Naive thymus-derived CD4-positive, alpha-beta T cell (primary cell): Measurements from ENCODE around the gene CSRNP3. TPM values are rescaled to one million over a fixed set of nuclear protein-coding genes. Genes with fewer than 3 reads are reported as not detected.

Experiments
- ATAC-seq: fragments of 150-1000 bp; cut with Tn5 transposase; 2 replicates; pipeline ENCODE4 v1.10.0; 2021; ENCODE audit warnings: mild to moderate bottlenecking, moderate library complexity
- CTCF ChIA-PET: fragments of 350-600 bp; sonication (Branson Sonifier 250); formaldehyde crosslinking; loops from one replicate; lab custom pipeline; 2021; ENCODE audit warnings: antibody characterized with exemption; lab: Charles Lee
- POLR2A ChIA-PET: fragments of 350-600 bp; sonication (Branson Sonifier 250); formaldehyde crosslinking; loops from one replicate; lab custom pipeline; 2021; ENCODE audit warnings: antibody characterized with exemption, inconsistent platforms; lab: Charles Lee
- DNase-seq, 9 donors: peaks; one replicate each; pipeline versions ENCODE4 v3.0.0 to v3.0.0-alpha.2; 2020 to 2022; ENCODE audit warnings: mixed read lengths in 1 of 9
- H3K27ac ChIP-seq: one replicate; pipeline ENCODE4 v1.7.0; 2013; ENCODE audit warnings: mild to moderate bottlenecking, low read depth, low read length, moderate library complexity
- H3K27me3 ChIP-seq, 2 donors: one replicate each; pipeline ENCODE4 v1.7.0; 2013; ENCODE audit warnings: low read length in 2 of 2, mild to moderate bottlenecking in 2 of 2, moderate library complexity in 2 of 2; ENCODE audit not compliant: control insufficient read depth in 2 of 2, insufficient read depth in 2 of 2
- H3K36me3 ChIP-seq, 3 experiments: 1 replicate in 2 of 3; 2 replicates in 1 of 3; pipeline ENCODE4 v1.7.0; 2013; ENCODE audit warnings: low read length in 3 of 3, mild to moderate bottlenecking in 3 of 3, moderate library complexity in 1 of 3; ENCODE audit not compliant: insufficient read depth in 3 of 3, control insufficient read depth in 2 of 3
- H3K4me1 ChIP-seq, 2 donors: one replicate each; pipeline ENCODE4 v1.7.0; 2013; ENCODE audit warnings: low read length in 2 of 2, mild to moderate bottlenecking in 2 of 2, moderate library complexity in 1 of 2; ENCODE audit not compliant: control insufficient read depth in 2 of 2, insufficient read depth in 2 of 2
- H3K4me3 ChIP-seq: 2 replicates; pipeline ENCODE4 v1.7.0; 2013; ENCODE audit warnings: mild to moderate bottlenecking, low read length
- H3K9me3 ChIP-seq, 3 experiments: 1 replicate in 2 of 3; 2 replicates in 1 of 3; pipeline ENCODE4 v1.7.0; 2013; ENCODE audit warnings: low read length in 3 of 3; ENCODE audit not compliant: control insufficient read depth in 2 of 3
- H3K27ac Mint-ChIP-seq, 9 donors: one replicate each; pipeline ENCODE4 v1.8.0; 2020 to 2022; ENCODE audit warnings: mixed read lengths in 9 of 9, mild to moderate bottlenecking in 8 of 9, moderate library complexity in 5 of 9, inconsistent platforms in 2 of 9
- H3K27me3 Mint-ChIP-seq, 5 donors: one replicate each; pipeline ENCODE4 v1.8.0; 2021 to 2022; ENCODE audit warnings: mixed read lengths in 5 of 5, mild to moderate bottlenecking in 1 of 5
- H3K36me3 Mint-ChIP-seq, 5 donors: one replicate each; pipeline ENCODE4 v1.8.0; 2020 to 2022; ENCODE audit warnings: mixed read lengths in 5 of 5, mild to moderate bottlenecking in 3 of 5, inconsistent platforms in 1 of 5
- H3K4me1 Mint-ChIP-seq, 7 donors: one replicate each; pipeline ENCODE4 v1.8.0; 2020 to 2022; ENCODE audit warnings: mixed read lengths in 7 of 7, mild to moderate bottlenecking in 3 of 7, inconsistent platforms in 1 of 7
- H3K4me3 Mint-ChIP-seq, 10 donors: one replicate each; pipeline ENCODE4 v1.8.0; 2020 to 2022; ENCODE audit warnings: mild to moderate bottlenecking in 10 of 10, mixed read lengths in 10 of 10, moderate library complexity in 6 of 10, inconsistent platforms in 2 of 10
- H3K9me3 Mint-ChIP-seq, 11 donors: one replicate each; pipeline ENCODE4 v1.8.0; 2020 to 2022; ENCODE audit warnings: mixed read lengths in 11 of 11, mild to moderate bottlenecking in 4 of 11, inconsistent platforms in 1 of 11, moderate library complexity in 1 of 11
- intact Hi-C, 2 donors: fragments of 100-400 bp; cut with micrococcal nuclease; formaldehyde crosslinking; loops; one replicate each; pipeline ENCODE4 v1.15.1; 2023
- polyA plus RNA-seq, 2 donors: library from polyadenylated mRNA; unstranded; fragments of 300-500 nt; fragmentation: Illumina TruSeq; gene quantifications; one replicate each; pipeline ENCODE4 v1.2.3, GENCODE V29; 2021
- total RNA-seq, 6 experiments: library from RNA in 5 of 6; stranded (reverse) in 5 of 6; gene quantifications; 1 replicate in 5 of 6; 2 replicates in 1 of 6; pipeline ENCODE4 v1.2.3 and lab custom pipeline; 2021 to 2026

The CSRNP3 gene
- total RNA-seq: not detected
- not detected for polyA plus RNA-seq
- not detected for total RNA-seq (lab: John Stamatoyannopoulos, UW)

- ChIA-PET POLR2A (no interaction called here), CTCF (no interaction called here)
- no peak for ATAC-seq
- Histone ChIP-seq H3K27ac (no peak within 1 kb of the TSS), H3K4me3 (no peak within 1 kb of the TSS), H3K36me3 (no peaks in the 10 kb centered on the region), H3K27me3 (no peaks in the 10 kb centered on the region), H3K4me1 (no peaks in the 10 kb centered on the region), H3K9me3 (no peaks in the 10 kb centered on the region)
- H3K4me1 Mint-ChIP-seq: no peaks in the 10 kb centered on the region
- peaks cover 0 to 3% (median 0%) of the 10 kb centered on the region in 11 donors for H3K9me3 Mint-ChIP-seq
- H3K27me3 Mint-ChIP-seq: peaks cover 0 to 11% (median 9%) of the 10 kb centered on the region in 5 donors
- H3K27ac Mint-ChIP-seq: no peak within 1 kb of the TSS
- DNase-seq: no peak
- intact Hi-C loops: no loop called here
- no peaks in the 10 kb centered on the region for H3K36me3 Mint-ChIP-seq
- no peak within 1 kb of the TSS for H3K4me3 Mint-ChIP-seq
Measured at GRCh38 chr2:165469417-165469816, at the start of gene CSRNP3. Gene CSRNP3 (plus strand): TSS chr2:165469698. CDS start chr2:165595066, 125,368 bp downstream.

- H3K9me3 Mint-ChIP-seq: peaks cover 8 to 39% (median 24%) of the 10 kb centered on the region in 11 donors
- POLR2A ChIA-PET: no interaction called here
Measured at GRCh38 chr2:165420231-165420630, 49.3 kb upstream of the CSRNP3 start.

GRCh38 chr2:165423081-165423480 is 46.4 kb upstream of the CSRNP3 start:
- no peak for ATAC-seq

More at GRCh38 chr2:165420231-165420630, 49.3 kb upstream of the CSRNP3 start:
- no peaks in the 10 kb centered on the region for H3K27me3 ChIP-seq
- intact Hi-C loops: no loop called here
- H3K36me3 ChIP-seq: no peaks in the 10 kb centered on the region
- H3K27ac ChIP-seq: no peak overlapping the region
- ATAC-seq (no peak), DNase-seq (no peak)
- H3K27me3 Mint-ChIP-seq: peaks cover 0 to 20% (median 9%) of the 10 kb centered on the region in 5 donors
- no peak overlapping the region for H3K4me3 Mint-ChIP-seq
- peaks cover 0 to 9% (median 6%) of the 10 kb centered on the region in 5 donors for H3K36me3 Mint-ChIP-seq
- H3K4me1 ChIP-seq: no peaks in the 10 kb centered on the region
- no peaks in the 10 kb centered on the region for H3K4me1 Mint-ChIP-seq
- H3K4me3 ChIP-seq: no peak overlapping the region
- peaks cover 0 to 7% (median 0%) of the 10 kb centered on the region in 3 experiments for H3K9me3 ChIP-seq
- no peak overlapping the region for H3K27ac Mint-ChIP-seq
- CTCF ChIA-PET: no interaction called here

GRCh38 chr2:165425556-165425955 is 43.9 kb upstream of the CSRNP3 start:
- Mint-ChIP-seq H3K4me1 (no peaks in the 10 kb centered on the region), H3K9me3 (peaks cover 0 to 18% (median 9%) of the 10 kb centered on the region in 11 donors), H3K4me3 (no peak overlapping the region), H3K36me3 (peaks cover 0 to 6% (median 5%) of the 10 kb centered on the region in 5 donors), H3K27ac (no peak overlapping the region), H3K27me3 (peaks cover 0 to 4% (median 0%) of the 10 kb centered on the region in 5 donors)
- intact Hi-C loops: no loop called here
- Histone ChIP-seq H3K4me1 (no peaks in the 10 kb centered on the region), H3K4me3 (no peak overlapping the region), H3K27me3 (no peaks in the 10 kb centered on the region), H3K36me3 (no peaks in the 10 kb centered on the region), H3K9me3 (peaks cover 0 to 7% (median 0%) of the 10 kb centered on the region in 3 experiments), H3K27ac (no peak overlapping the region)
- ATAC-seq: no peak
- DNase-seq: no peak
- ChIA-PET POLR2A (no interaction called here), CTCF (interaction anchor here (0.7 kb wide), 1 partner anchor 22 kb away, joined by 3 read pairs; no protein-coding TSS in a partner anchor)

More at GRCh38 chr2:165423081-165423480, 46.4 kb upstream of the CSRNP3 start:
- Mint-ChIP-seq H3K9me3 (peaks cover 0 to 18% (median 9%) of the 10 kb centered on the region in 11 donors), H3K27me3 (peaks cover 0 to 13% (median 4%) of the 10 kb centered on the region in 5 donors), H3K4me1 (no peaks in the 10 kb centered on the region), H3K36me3 (peaks cover 0 to 6% (median 5%) of the 10 kb centered on the region in 5 donors), H3K27ac (no peak overlapping the region), H3K4me3 (no peak overlapping the region)
- no peaks in the 10 kb centered on the region for H3K36me3 ChIP-seq
- H3K9me3 ChIP-seq: peaks cover 0 to 7% (median 0%) of the 10 kb centered on the region in 3 experiments
- ChIA-PET CTCF (no interaction called here), POLR2A (no interaction called here)
- no peak overlapping the region for H3K4me3 ChIP-seq
- H3K27ac ChIP-seq: no peak overlapping the region
- intact Hi-C loops: no loop called here
- no peak for DNase-seq
- H3K27me3 ChIP-seq: no peaks in the 10 kb centered on the region
- no peaks in the 10 kb centered on the region for H3K4me1 ChIP-seq

GRCh38 chr2:165427686-165428085 is 41.8 kb upstream of the CSRNP3 start:
- Mint-ChIP-seq H3K27me3 (peaks cover 0 to 4% (median 0%) of the 10 kb centered on the region in 5 donors), H3K27ac (no peak overlapping the region), H3K4me1 (no peaks in the 10 kb centered on the region), H3K36me3 (peaks cover 0 to 6% (median 5%) of the 10 kb centered on the region in 5 donors), H3K9me3 (peaks cover 0 to 10% (median 8%) of the 10 kb centered on the region in 11 donors), H3K4me3 (no peak overlapping the region)
- peaks cover 0 to 6% (median 0%) of the 10 kb centered on the region in 3 experiments for H3K9me3 ChIP-seq
- H3K27ac ChIP-seq: no peak overlapping the region
- CTCF ChIA-PET: no interaction called here
- no peaks in the 10 kb centered on the region for H3K36me3 ChIP-seq
- H3K4me1 ChIP-seq: no peaks in the 10 kb centered on the region
- intact Hi-C loops: no loop called here
- no peaks in the 10 kb centered on the region for H3K27me3 ChIP-seq
- POLR2A ChIA-PET: no interaction called here
- DNase-seq (no peak), ATAC-seq (no peak)
- H3K4me3 ChIP-seq: no peak overlapping the region

GRCh38 chr2:165428926-165429325 is 40.6 kb upstream of the CSRNP3 start:
- Histone ChIP-seq H3K27ac (no peak overlapping the region), H3K27me3 (no peaks in the 10 kb centered on the region), H3K9me3 (no peaks in the 10 kb centered on the region), H3K4me3 (no peak overlapping the region), H3K36me3 (no peaks in the 10 kb centered on the region), H3K4me1 (no peaks in the 10 kb centered on the region)
- H3K36me3 Mint-ChIP-seq: peaks cover 0 to under 1% (median 0%) of the 10 kb centered on the region in 5 donors
- H3K4me3 Mint-ChIP-seq: no peak overlapping the region
- ChIA-PET CTCF (no interaction called here), POLR2A (no interaction called here)
- no peaks in the 10 kb centered on the region for H3K4me1 Mint-ChIP-seq
- no peak overlapping the region for H3K27ac Mint-ChIP-seq
- DNase-seq (no peak), ATAC-seq (no peak)
- peaks cover 0 to under 1% (median 0%) of the 10 kb centered on the region in 11 donors for H3K9me3 Mint-ChIP-seq
- H3K27me3 Mint-ChIP-seq: peaks cover 0 to 4% (median 0%) of the 10 kb centered on the region in 5 donors
- intact Hi-C loops: no loop called here

- H3K36me3 Mint-ChIP-seq: no peaks in the 10 kb centered on the region
- Histone ChIP-seq H3K27ac (no peak overlapping the region), H3K36me3 (no peaks in the 10 kb centered on the region), H3K4me3 (no peak overlapping the region), H3K27me3 (no peaks in the 10 kb centered on the region), H3K4me1 (no peaks in the 10 kb centered on the region), H3K9me3 (no peaks in the 10 kb centered on the region)
- no peak overlapping the region for H3K27ac Mint-ChIP-seq
- no peaks in the 10 kb centered on the region for H3K4me1 Mint-ChIP-seq
- DNase-seq (no peak), ATAC-seq (no peak)
- intact Hi-C loops: no loop called here
- no peak overlapping the region for H3K4me3 Mint-ChIP-seq
- POLR2A ChIA-PET: no interaction called here
- H3K9me3 Mint-ChIP-seq: no peaks in the 10 kb centered on the region
- CTCF ChIA-PET: no interaction called here
- H3K27me3 Mint-ChIP-seq: peaks cover 0 to 4% (median 0%) of the 10 kb centered on the region in 5 donors
Measured at GRCh38 chr2:165431014-165431413, 38.5 kb upstream of the CSRNP3 start.
